ENCODE data around the gene SMC6. TPM values are rescaled to one million over a fixed set of nuclear protein-coding genes. Genes with fewer than 3 reads are reported as not detected.

The SMC6 gene
- total and polyA plus RNA-seq, 8 donors, result 3.0 to 8.0 (median 4.8) TPM

DNA sequence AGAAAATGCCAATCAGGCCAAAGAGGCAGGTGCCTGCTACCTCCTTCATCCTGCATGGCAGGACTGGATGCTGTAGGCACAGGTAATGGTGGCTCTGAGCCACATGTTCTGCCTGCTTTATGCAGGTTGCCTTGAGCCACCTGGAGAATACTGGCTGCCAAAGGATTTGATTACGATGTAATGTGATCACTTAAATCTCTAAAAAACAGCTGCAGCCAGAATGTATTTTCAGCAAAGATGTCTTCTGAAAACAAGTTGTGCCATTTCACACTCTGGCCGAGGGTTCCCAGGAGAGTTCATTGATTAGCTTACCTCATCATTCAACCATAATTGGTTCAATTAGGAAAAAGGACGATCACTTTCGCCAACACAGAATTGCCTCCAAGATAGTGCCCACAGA, 44.7 kb upstream of the SMC6 start:
- H3K36me3 ChIP-seq, result no peaks in the 10 kb centered on the region
- FAIRE-seq, result no peak
- TF ChIP-seq, protein P1, sequence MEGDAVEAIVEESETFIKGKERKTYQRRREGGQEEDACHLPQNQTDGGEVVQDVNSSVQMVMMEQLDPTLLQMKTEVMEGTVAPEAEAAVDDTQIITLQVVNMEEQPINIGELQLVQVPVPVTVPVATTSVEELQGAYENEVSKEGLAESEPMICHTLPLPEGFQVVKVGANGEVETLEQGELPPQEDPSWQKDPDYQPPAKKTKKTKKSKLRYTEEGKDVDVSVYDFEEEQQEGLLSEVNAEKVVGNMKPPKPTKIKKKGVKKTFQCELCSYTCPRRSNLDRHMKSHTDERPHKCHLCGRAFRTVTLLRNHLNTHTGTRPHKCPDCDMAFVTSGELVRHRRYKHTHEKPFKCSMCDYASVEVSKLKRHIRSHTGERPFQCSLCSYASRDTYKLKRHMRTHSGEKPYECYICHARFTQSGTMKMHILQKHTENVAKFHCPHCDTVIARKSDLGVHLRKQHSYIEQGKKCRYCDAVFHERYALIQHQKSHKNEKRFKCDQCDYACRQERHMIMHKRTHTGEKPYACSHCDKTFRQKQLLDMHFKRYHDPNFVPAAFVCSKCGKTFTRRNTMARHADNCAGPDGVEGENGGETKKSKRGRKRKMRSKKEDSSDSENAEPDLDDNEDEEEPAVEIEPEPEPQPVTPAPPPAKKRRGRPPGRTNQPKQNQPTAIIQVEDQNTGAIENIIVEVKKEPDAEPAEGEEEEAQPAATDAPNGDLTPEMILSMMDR (IDR thresholded peaks at IDR 0.05), result no peak
- DNase-seq, result no peak
- H3K27me3 ChIP-seq, result no peaks in the 10 kb centered on the region
- no peak for ATAC-seq
- no peak overlapping the region for H3K4me3 ChIP-seq
- H3K4me1 ChIP-seq, result no peaks in the 10 kb centered on the region
- no peak overlapping the region for H3K27ac ChIP-seq
- 52 to 53% methylated on average over 4 of the region's 4 CpGs for WGBS, 2 donors
- H3K9me3 ChIP-seq, result no peaks in the 10 kb centered on the region
- intact Hi-C loops (cut with DNase I), result no loop called here

DNA sequence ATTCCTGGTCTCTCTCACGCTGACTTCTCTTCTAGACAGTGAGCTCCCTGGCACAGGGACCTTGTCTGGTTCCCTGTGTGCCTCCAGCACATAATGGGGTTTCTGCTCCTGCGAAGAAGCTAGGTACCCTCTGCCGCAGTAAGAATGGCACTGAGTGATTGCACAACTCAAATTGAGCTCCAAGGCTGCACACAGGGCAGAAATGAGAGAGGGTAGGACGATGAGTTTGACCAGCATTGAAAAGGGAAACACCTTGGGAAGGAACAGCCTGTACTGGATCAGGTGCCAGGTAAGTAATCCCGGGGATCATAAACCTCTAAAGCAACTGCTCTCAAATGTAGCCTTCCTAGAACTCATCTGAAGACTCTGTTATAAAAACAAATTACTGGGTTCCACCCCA, 41.7 kb upstream of the SMC6 start:
- 64 to 79% methylated on average over 5 of the region's 5 CpGs for WGBS, 2 donors
- FAIRE-seq (no peak), ATAC-seq (no peak), DNase-seq (no peak)
- no peaks in the 10 kb centered on the region for H3K36me3 ChIP-seq
- no peak overlapping the region for H3K4me3 ChIP-seq
- H3K9me3 ChIP-seq, result no peaks in the 10 kb centered on the region
- intact Hi-C loops (cut with DNase I), result no loop called here
- no peak overlapping the region for H3K27ac ChIP-seq
- no peaks in the 10 kb centered on the region for H3K4me1 ChIP-seq
- no peaks in the 10 kb centered on the region for H3K27me3 ChIP-seq
- TF ChIP-seq, protein P1 (IDR thresholded peaks at IDR 0.05), result no peak

DNA sequence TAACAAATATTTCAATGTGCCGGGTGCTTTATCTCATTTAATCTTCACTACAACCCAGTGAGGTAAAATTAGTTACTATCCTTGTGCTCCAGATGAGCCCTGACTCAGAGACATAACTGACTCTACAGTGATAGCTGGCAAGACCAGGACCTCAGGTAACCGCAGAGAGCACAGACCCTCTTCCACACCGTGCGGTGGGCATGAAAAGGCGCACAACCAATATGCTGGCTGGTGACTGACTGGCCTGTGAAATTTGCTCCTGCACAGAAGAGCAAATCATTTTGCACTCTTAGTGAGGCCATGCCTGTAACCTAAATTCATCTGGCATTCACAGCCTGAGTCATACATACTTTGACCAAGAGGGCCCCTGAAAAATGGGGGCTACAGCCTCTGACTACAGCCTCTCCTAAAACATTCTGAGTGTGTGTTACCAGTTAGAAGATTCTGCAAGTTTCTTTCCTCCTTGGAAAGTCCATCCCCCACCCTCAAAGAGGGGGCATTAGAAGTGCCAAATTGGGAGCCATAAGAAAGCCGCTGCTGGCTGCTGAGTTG, 40.3 kb upstream of the SMC6 start:
- Histone ChIP-seq H3K27ac (no peak overlapping the region), H3K27me3 (no peaks in the 10 kb centered on the region), H3K36me3 (no peaks in the 10 kb centered on the region), H3K4me3 (no peak overlapping the region), H3K4me1 (no peaks in the 10 kb centered on the region), H3K9me3 (no peaks in the 10 kb centered on the region)
- WGBS, 2 donors, result 84 to 85% methylated on average over 6 of the region's 6 CpGs
- intact Hi-C loops (cut with DNase I), result no loop called here
- TF ChIP-seq, protein P1 (IDR thresholded peaks at IDR 0.05), result no peak
- no peak for FAIRE-seq
- DNase-seq, result no peak
- no peak for ATAC-seq

DNA sequence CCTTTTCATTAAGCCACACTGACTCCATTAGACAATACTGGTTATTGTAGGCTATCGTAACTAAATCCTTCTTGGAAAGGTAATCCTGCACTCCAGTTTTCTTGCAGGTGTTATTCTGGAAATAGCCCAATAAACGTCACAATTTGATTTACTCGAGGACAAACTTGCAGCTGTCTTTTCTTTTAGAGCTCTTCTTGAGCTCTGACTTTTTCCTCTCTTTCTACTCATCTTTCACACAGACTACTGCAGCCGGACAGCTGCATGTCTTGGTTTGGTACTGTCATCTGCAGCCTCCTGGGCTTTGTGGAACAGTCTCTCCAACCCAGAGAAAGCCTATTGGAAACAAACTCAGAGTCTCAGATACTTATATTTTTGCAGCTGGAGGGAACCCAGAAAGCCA, 39.7 kb upstream of the SMC6 start:
- FAIRE-seq, result no peak
- no peaks in the 10 kb centered on the region for H3K36me3 ChIP-seq
- no peak overlapping the region for H3K27ac ChIP-seq
- 36 to 46% methylated on average over 4 of the region's 4 CpGs for WGBS, 2 donors
- intact Hi-C loops (cut with DNase I), result no loop called here
- no peak overlapping the region for H3K4me3 ChIP-seq
- no peaks in the 10 kb centered on the region for H3K4me1 ChIP-seq
- TF ChIP-seq, protein P1 (IDR thresholded peaks at IDR 0.05), result no peak
- ATAC-seq, result no peak
- no peak for DNase-seq
- no peaks in the 10 kb centered on the region for H3K27me3 ChIP-seq
- no peaks in the 10 kb centered on the region for H3K9me3 ChIP-seq

DNA sequence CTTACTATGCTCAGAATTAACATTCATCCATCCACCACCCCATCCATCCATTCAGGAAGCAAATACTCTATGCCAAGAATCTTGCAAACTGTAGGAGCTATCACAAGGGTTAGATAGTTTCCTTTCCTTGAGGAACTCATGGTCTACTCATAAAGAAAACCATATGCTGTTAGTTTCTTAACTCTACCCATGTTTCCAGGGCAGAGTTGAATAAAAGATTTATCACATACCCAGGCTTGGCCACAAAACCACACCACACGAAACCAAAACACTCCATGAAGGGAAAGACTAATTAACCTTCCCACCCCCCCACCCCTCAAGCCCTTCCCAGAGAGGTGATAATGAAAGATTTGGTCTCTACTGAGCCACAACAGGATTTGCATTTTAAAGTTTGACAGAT, 38.9 kb upstream of the SMC6 start:
- no peaks in the 10 kb centered on the region for H3K4me1 ChIP-seq
- TF ChIP-seq, protein P1 (IDR thresholded peaks at IDR 0.05), result no peak
- DNase-seq (no peak), ATAC-seq (no peak), FAIRE-seq (no peak)
- no peak overlapping the region for H3K4me3 ChIP-seq
- H3K9me3 ChIP-seq, result no peaks in the 10 kb centered on the region
- no peaks in the 10 kb centered on the region for H3K36me3 ChIP-seq
- H3K27me3 ChIP-seq, result no peaks in the 10 kb centered on the region
- H3K27ac ChIP-seq, result no peak overlapping the region
- WGBS, 2 donors, result 58 to 76% methylated on average over 1 of the region's 1 CpG
- intact Hi-C loops (cut with DNase I), result no loop called here
